Measurements from ENCODE around the gene ATP6V1F.

The ATP6V1F gene

DNA sequence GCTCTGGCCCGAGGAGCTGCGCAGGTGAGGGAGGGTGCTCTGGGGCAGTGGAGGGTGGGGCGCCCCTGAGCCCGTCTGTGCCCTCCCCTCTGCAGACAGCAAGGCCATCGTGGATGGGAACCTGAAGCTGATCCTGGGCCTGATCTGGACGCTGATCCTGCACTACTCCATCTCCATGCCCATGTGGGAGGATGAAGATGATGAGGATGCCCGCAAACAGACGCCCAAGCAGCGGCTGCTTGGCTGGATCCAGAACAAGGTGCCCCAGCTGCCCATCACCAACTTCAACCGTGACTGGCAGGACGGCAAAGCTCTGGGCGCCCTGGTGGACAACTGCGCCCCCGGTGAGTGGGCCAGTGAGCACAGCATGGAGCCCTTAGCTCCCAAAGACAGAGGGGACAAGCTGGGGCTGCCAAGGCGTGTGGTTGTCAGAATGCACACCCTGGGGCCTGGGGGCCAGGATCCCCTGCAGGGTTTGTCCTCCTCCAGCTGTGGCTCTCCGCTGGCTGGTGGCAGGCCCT lies 27.4 kb upstream of the ATP6V1F start:
- DNase-seq (ENCODE audit: low read depth, low spot score) = no peak
- no peak overlapping the region for H3K27ac ChIP-seq

DNA sequence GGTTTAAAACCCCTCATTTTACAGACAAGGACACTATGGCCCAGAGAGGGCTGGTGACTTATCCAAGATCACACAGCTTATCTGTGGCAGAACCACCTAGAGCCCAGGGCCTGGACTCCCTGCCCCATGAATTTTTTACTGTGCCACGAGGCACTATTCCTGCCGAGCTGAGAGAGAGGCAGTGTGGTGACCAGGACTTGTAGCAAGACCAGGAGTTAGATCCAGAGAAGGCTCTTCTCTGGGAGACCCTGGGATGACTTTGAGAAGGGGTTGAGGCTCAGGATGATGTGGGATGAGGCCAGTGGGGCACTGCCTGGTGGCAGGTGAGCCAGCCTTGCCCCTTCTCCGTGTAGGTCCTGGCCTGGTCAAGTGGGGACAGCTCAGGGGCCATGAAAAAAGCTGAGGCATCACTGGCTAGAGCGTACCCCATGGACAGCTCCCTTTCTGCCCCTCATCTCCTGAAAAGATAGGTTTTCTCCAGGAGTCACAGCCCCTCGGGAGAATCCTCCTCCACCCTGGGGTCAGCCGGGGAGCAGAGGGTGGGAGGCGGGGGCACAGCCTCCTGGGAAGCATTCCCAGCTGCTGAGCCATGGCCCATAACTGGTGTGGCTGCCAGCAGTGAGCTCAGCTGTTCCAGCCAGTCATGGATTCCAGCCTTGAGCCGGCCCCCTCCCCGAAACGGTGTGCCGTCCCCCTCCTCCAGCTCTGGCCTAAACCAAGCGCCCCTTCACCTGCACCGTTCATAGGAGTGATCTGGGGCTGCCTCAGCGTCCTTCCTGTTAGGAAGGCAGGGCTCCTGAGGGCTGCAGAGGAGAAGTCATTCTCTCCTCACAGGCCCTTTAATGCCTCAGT lies 26.6 kb upstream of the ATP6V1F start:
- H3K27ac ChIP-seq = no peak overlapping the region
- DNase-seq (ENCODE audit: low read depth, low spot score) = no peak

DNA sequence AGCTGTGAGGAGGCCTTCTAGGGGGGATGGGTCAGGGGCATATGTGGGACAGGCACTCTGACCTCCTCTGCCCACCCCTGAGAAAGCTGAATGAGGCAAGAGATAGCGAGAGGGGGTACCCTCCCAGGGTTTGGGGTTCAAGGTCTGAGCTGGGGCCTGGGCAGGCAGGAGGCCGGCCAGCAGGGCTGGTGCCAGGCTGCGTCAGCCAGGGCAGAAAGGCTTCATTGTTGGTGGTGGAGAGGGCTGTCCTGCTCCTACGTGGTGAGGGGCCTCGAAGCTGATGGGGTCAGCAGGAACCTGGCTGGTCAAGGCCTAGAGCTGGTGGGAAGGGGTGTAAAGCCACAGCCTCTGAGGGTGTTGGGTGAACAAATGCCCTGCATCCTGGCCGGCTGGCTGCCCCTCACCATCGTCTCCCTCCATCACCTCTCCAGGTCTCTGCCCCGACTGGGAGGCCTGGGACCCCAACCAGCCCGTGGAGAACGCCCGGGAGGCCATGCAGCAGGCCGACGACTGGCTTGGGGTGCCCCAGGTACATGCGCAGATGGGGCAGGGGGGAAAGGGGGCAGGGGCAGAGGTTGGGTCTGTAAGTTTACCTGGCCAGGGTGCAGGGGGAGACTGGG lies 25.8 kb upstream of the ATP6V1F start:
- no peak overlapping the region for H3K27ac ChIP-seq
- no peak for DNase-seq (ENCODE audit: low read depth, low spot score)

DNA sequence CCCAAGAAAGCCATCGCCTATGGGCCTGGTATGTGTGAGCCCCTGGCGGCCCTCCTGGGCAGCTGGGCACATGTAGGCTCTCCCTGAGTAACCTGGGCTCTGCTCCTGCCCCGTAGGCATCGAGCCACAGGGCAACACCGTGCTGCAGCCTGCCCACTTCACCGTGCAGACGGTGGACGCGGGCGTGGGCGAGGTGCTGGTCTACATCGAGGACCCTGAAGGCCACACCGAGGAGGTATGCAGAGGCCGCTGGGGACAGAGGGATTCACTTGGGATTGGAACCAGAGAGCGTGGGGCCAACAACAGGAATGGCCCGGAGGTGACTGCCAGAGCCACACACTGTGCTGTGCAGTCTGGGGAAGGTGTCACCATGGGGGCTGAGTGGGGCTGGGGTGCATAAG lies 25.1 kb upstream of the ATP6V1F start:
- no peak overlapping the region for H3K27ac ChIP-seq
- DNase-seq (ENCODE audit: low read depth, low spot score) = no peak

DNA sequence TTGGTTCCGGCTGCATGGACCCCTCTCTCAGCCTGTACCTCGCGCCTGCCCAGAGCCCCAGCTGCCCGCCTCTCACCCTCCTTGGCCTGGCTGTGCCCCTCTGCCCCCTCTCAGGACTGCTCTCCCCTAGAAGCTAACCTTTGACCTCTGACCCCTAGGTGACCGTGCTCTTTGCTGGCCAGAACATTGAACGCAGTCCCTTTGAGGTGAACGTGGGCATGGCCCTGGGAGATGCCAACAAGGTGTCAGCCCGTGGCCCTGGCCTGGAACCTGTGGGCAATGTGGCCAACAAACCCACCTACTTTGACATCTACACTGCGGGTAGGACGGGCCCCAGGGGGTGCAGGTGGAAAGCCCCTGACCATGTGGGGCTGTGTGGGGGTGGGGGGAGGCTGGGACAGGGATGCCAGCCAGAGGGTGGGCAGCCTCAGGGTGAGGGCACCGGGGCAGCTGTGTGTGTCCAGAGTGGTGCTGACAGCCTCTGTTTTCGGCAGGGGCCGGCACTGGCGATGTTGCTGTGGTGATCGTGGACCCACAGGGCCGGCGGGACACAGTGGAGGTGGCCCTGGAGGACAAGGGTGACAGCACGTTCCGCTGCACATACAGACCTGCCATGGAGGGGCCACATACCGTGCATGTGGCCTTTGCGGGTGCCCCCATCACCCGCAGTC lies 24.4 kb upstream of the ATP6V1F start:
- H3K27ac ChIP-seq = no peak overlapping the region
- no peak for DNase-seq (ENCODE audit: low read depth, low spot score)

DNA sequence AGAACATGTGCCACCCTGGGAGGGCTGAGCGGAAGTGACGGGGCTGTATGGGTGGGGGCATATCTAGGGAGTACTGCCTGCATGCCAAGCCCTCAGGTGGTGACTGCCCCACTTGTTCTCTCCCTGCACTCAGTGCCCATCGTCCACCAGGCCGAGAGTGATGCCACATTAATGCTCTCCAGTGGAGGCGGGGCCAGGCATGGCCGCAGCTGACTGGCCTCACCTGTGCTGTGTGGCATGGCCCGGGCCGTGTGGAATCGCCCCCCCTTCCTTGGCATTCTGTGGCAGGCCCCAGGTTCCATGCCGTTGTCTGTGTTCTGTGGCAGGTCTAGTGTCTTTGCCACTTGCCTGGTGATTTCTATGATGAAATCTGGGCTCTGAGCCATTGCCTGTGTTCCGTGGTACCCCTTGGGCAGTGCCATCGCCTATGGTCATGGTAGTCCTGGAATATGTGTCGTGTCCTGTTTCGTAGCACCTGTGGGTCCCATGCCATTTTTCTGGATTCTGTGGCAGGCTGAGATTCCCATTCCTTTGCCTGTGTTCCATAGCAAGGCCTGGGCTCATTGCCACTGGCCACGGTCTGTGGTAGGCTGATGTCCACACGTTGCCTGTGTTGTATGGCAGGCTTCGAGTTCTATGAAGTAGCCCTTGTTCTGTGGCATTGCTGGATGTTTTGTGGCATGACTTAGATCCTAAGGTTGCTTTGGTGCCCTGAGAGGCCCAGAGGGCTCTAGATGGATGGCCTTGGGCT lies 23.5 kb upstream of the ATP6V1F start:
- H3K27ac ChIP-seq = no peak overlapping the region
- no peak for DNase-seq (ENCODE audit: low read depth, low spot score)

DNA sequence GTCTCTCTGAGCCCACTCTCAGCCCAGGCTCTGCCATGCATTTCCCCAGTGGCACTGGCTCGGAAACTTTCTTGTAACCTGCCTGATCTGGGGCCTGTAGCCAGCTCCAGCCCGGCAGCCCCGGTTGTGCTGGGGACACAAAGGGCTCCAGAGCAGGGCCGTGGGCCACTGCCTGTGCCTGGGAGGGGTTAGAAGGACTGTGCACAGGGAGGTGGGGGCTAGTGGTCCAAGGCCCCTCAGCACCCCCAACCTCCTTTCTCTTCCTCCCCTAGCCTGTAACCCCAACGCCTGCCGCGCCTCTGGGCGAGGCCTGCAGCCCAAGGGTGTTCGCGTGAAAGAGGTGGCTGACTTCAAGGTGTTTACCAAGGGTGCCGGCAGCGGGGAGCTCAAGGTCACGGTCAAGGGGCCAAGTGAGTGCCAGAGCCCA lies 22.9 kb upstream of the ATP6V1F start:
- no peak overlapping the region for H3K27ac ChIP-seq
- no peak for DNase-seq (ENCODE audit: low read depth, low spot score)

DNA sequence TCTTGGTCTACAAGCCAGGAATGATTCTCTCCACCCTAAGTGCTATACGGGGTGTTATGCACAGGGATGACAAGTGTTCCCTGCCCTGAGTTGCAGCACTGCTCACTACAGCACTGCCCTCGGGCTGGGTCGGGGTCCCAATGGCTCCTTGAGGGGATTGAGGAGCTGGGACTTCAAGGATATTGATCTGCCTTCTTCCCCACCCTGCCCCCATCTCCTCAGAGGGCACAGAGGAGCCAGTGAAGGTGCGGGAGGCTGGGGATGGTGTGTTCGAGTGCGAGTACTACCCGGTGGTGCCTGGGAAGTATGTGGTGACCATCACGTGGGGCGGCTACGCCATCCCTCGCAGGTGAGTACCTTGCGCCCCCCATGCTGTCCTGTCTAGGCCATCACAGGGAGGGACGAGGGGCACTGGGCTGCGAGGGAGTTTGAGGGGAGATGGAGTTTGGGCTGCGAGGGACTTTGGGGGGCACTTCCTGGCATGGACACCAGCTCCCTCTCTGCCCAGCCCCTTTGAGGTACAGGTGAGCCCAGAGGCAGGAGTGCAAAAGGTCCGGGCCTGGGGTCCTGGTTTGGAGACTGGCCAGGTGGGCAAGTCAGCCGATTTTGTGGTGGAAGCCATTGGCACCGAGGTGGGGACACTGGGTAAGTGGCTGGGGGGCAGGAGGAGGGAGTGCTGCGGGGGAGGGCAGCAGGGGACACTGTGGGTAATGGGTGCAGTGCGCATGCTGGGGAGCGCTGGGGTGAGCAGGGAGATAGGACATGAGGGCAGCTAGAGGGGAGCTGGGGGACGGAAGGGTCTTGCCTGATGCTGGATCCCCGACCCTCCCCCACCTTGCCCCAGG lies 22.1 kb upstream of the ATP6V1F start:
- no peak for DNase-seq (ENCODE audit: low read depth, low spot score)
- no peak overlapping the region for H3K27ac ChIP-seq

DNA sequence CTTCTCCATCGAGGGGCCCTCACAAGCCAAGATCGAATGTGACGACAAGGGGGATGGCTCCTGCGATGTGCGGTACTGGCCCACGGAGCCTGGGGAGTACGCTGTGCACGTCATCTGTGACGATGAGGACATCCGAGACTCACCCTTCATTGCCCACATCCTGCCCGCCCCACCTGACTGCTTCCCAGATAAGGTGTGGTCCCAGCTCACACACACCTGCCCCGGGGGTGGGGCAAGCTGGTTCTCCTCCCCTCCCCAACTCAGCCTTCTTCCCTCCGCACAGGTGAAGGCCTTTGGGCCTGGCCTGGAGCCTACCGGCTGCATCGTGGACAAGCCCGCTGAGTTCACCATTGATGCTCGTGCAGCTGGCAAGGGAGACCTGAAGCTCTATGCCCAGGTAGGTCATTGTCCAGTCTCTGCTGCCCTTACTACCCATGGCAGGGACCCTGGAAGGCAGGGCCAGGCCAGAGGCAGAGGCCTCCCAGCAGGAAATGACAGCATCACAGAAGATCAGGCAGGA lies 21.4 kb upstream of the ATP6V1F start:
- H3K27ac ChIP-seq = no peak overlapping the region

DNA sequence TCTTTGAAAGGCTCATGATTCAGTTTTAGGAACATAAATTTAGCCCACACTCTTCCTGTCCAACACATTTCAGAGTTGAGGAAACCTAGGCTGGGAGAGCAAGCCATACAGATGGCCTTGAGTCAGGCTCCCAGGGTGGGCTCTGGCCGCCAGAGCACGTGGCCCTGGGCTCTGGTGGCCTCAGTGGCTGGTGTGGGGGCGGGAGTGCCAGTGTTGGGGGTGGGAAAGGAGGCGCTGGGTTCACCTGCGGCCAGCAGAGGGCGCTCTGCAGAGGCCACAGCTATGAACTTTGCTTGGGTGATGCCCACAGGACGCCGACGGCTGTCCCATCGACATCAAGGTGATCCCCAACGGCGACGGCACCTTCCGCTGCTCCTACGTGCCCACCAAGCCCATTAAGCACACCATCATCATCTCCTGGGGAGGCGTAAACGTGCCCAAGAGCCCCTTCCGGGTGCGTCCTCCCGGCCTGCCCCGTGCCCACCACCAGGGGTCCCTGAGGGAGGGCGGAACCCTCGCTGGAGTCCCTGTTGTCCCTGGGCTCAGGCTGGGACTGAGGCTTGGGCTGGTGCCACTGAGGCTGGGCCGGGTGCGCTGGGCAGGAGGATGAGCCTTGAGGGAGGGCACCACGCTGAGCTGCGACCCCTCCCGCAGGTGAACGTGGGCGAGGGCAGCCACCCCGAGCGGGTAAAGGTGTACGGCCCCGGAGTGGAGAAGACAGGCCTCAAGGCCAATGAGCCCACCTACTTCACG lies 20.6 kb upstream of the ATP6V1F start:
- no peak for DNase-seq (ENCODE audit: low read depth, low spot score)
- no peak overlapping the region for H3K27ac ChIP-seq

More for the DNA sequence above, 21.4 kb upstream of the ATP6V1F start:
- no peak for DNase-seq (ENCODE audit: low read depth, low spot score)

DNA sequence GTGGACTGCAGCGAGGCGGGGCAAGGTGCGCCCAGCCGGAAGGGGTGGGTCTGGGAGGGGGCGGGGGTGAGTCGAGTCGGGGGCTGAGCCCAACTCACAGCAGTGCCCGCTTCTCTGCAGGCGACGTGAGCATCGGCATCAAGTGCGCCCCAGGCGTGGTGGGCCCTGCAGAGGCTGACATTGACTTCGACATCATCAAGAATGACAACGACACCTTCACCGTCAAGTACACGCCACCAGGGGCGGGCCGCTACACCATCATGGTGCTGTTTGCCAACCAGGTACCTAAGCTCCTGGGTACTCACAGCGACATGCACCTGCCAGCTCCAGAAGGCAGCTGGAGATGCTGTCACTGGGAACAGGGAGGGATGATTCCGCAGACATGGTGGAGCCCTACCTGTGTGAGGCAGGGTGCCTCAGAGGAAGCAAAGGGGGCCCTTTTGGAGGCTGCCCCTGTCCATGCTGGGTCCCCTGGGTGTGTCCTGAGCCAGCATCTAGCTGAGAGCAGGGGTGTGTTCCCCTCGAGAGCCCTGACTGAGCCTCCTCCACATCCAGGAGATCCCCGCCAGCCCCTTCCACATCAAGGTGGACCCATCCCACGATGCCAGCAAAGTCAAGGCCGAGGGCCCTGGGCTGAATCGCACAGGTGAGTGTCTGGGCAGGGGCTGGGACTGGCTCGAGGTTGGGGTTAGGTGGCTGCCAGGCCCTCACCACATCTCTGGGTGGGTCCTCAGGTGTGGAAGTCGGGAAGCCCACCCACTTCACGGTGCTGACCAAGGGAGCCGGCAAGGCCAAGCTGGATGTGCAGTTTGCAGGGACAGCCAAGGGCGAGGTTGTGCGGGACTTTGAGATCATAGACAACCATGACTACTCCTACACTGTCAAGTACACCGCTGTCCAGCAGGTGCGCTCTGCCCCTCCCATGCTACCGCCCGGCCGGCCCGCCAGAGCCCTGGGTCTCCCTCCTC lies 19.7 kb upstream of the ATP6V1F start:
- no peak overlapping the region for H3K27ac ChIP-seq
- no peak for DNase-seq (ENCODE audit: low read depth, low spot score)

DNA sequence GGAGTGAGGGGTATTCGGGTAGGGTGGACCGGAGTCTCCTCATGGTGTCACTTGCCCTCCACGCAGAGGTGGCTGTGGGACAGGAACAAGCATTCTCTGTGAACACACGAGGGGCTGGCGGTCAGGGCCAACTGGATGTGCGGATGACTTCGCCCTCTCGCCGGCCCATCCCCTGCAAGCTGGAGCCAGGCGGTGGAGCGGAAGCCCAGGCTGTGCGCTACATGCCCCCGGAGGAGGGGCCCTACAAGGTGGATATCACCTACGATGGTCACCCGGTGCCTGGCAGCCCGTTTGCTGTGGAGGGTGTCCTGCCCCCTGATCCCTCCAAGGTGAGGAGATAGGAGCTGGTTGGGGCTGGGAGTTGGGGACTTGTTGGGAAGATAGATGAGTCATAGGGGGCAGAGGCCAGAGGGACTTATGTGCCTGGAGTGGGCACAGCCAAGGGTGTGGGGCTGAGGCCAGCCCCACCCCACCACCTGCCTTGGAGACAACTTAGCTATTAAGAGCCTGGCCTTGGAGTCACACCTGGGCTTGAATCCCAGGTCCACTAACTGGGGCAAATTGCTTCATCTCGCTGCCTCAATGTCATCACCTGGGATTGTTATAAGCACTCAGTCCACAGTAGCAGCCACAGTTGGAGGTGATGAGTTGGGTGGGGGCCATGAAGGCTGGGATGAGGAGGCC lies 18.6 kb upstream of the ATP6V1F start:
- H3K27ac ChIP-seq = no peak overlapping the region
- DNase-seq (ENCODE audit: low read depth, low spot score) = no peak

DNA sequence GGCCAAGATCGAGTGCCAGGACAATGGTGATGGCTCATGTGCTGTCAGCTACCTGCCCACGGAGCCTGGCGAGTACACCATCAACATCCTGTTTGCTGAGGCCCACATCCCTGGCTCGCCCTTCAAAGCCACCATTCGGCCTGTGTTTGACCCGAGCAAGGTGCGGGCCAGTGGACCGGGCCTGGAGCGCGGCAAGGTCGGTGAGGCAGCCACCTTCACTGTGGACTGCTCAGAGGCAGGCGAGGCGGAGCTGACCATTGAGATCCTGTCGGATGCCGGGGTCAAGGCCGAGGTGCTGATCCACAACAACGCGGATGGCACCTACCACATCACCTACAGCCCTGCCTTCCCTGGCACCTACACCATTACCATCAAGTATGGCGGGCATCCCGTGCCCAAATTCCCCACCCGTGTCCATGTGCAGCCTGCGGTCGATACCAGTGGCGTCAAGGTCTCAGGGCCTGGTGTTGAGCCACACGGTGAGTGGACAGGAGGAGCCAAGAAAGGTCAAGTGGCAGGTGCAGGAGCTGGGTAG lies 17.8 kb upstream of the ATP6V1F start:
- H3K27ac ChIP-seq = no peak overlapping the region

DNA sequence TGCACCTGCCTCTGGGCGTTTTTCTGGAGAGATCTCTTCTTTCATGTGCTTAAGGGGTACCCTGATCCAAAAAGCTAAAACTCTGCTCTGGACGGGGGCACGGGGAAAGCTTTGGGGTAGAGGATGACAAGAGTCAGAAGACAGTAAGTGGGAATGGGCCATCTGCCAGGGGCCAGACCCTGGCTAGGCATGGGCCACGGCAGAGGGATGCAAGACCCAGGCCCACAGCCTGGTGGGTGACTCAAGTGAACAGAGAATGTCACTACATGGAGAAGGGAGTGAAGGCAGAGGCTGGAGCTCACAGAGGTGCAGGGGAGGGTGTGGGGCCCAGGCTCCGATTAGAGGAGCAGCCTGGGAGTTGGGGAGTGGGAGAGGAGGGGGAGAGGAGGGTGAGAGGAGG lies 17.2 kb upstream of the ATP6V1F start:
- DNase-seq (ENCODE audit: low read depth, low spot score) = no peak
- no peak overlapping the region for H3K27ac ChIP-seq

More for the DNA sequence above, 17.8 kb upstream of the ATP6V1F start:
- no peak for DNase-seq (ENCODE audit: low read depth, low spot score)

DNA sequence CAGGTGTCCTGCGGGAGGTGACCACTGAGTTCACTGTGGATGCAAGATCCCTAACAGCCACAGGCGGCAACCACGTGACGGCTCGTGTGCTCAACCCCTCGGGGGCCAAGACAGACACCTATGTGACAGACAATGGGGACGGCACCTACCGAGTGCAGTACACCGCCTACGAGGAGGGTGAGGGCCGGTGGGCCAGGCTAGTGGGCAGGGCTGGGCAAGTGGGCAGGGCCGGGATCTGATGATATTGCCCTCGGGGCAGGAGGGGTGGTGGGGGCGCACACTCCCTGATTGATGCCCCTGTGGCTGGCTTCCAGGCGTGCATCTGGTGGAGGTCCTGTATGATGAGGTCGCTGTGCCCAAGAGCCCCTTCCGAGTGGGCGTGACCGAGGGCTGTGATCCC lies 16.7 kb upstream of the ATP6V1F start:
- no peak for DNase-seq (ENCODE audit: low read depth, low spot score)
- H3K27ac ChIP-seq = no peak overlapping the region

DNA sequence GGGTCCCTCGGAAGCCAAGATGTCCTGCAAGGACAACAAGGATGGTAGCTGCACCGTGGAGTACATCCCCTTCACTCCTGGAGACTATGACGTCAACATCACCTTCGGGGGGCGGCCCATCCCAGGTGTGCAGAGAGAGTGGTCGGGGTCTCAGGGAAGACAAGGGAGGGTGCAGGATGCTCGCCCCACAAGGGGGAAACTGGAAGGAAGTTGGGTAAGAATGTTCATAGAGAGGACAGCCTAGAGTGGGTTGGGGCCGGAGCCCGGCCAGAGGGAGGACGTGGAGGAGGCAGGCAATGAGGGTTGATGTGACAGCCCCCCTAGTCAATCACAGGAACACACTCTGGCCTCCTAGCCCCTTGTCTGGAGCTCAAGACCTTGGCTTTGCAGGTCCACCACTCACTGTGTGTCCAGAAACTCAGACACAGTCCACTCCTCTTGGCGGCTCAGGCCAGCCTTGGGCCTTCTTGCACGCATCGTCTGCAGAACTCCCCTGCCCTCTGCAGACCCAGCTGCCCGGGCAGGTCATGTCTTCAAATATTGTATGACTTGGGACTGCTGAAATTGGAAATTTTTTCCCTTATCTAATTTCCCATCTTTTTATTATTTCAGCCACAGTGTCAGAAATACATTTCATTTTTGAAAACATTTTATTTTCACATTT lies 15.7 kb upstream of the ATP6V1F start:
- H3K27ac ChIP-seq = no peak overlapping the region
- DNase-seq (ENCODE audit: low read depth, low spot score) = no peak

Measured in epithelial cell of prostate (primary cell).